IMR-90 (cell line): Measurements from ENCODE around the gene ZNF420. TPM values are rescaled to one million over a fixed set of nuclear protein-coding genes. Genes with fewer than 3 reads are reported as not detected.
"Not testable (repeated sequence)": the region's sequence is repeated elsewhere in the genome, so short reads cannot be mapped to it uniquely, and the experiment has no call there.

Source experiments
- ATAC-seq: fragments of 200-7000 bp; cut with Tn5 transposase; 2 replicates; pipeline ENCODE4 v1.9.1; 2020; ENCODE audit warnings: low read depth, mild to moderate bottlenecking, moderate library complexity
- BruUV-seq: library from RNA; stranded (reverse); fragments of 400-500 nt; replicated peaks from 2 replicates; lab custom pipeline; 2021; lab: Mats Ljungman, UMichigan
- CTCF ChIA-PET: fragments of 300-600 bp; formaldehyde crosslinking; extraction: SDS; loops from one replicate; lab custom pipeline; 2021; ENCODE audit warnings: antibody characterized with exemption; lab: Yijun Ruan, JAX
- POLR2A ChIA-PET: fragments of 300-600 bp; sonication (Branson Sonifier 250); formaldehyde crosslinking; loops from one replicate; lab custom pipeline; 2022; ENCODE audit warnings: antibody characterized with exemption; ENCODE audit not compliant: unreplicated experiment; lab: Charles Lee
- DNase-seq: peaks from one replicate; pipeline ENCODE4 v3.0.0; 2013
- H2AFZ ChIP-seq: replicated peaks from 2 replicates; pipeline ENCODE3; 2013; ENCODE audit warnings: low read length, mild to moderate bottlenecking; ENCODE audit not compliant: poor library complexity
- H2AK5ac ChIP-seq: 2 replicates; pipeline ENCODE4 v1.6.1; 2013; ENCODE audit warnings: low read depth, low read length, inconsistent platforms
- H2AK9ac ChIP-seq: replicated peaks from 2 replicates; pipeline ENCODE3; 2013; ENCODE audit warnings: mild to moderate bottlenecking, low read depth, low read length, moderate library complexity; ENCODE audit not compliant: poor library complexity
- H2BK120ac ChIP-seq: 2 replicates; pipeline ENCODE4 v1.6.1; 2013; ENCODE audit warnings: low read depth, low read length, inconsistent platforms
- H2BK15ac ChIP-seq: 3 replicates; pipeline ENCODE4 v1.6.1; 2013; ENCODE audit warnings: low read depth, low read length, inconsistent platforms
- H2BK20ac ChIP-seq: 2 replicates; pipeline ENCODE4 v1.6.1; 2013; ENCODE audit warnings: low read depth, mild to moderate bottlenecking, inconsistent platforms, low read length, moderate library complexity
- H2BK5ac ChIP-seq: 2 replicates; pipeline ENCODE4 v1.6.1; 2013; ENCODE audit warnings: mild to moderate bottlenecking, low read depth, low read length, inconsistent platforms; ENCODE audit not compliant: poor library complexity, severe bottlenecking
- H3K14ac ChIP-seq: replicated peaks from 2 replicates; pipeline ENCODE4 v1.6.1; 2013; ENCODE audit warnings: low read depth, low read length, inconsistent platforms
- H3K18ac ChIP-seq: 2 replicates; pipeline ENCODE4 v1.6.1; 2013; ENCODE audit warnings: low read depth, low read length, control low read depth
- H3K23ac ChIP-seq: 2 replicates; pipeline ENCODE4 v1.6.1; 2013; ENCODE audit warnings: low read depth, low read length, inconsistent platforms
- H3K27ac ChIP-seq: 2 replicates; pipeline ENCODE4 v1.5.1; 2013; ENCODE audit warnings: mild to moderate bottlenecking, control low read depth, low read length; ENCODE audit not compliant: insufficient read depth
- H3K27me3 ChIP-seq: 2 replicates; pipeline ENCODE4 v1.6.1; 2013; ENCODE audit warnings: low read length; ENCODE audit not compliant: control insufficient read depth, insufficient read depth
- H3K36me3 ChIP-seq: 2 replicates; pipeline ENCODE4 v1.6.1; 2013; ENCODE audit warnings: low read length, mixed read lengths; ENCODE audit not compliant: control insufficient read depth, insufficient read depth
- H3K4ac ChIP-seq: 2 replicates; pipeline ENCODE4 v1.6.1; 2013; ENCODE audit warnings: low read depth, low read length, inconsistent platforms
- H3K4me1 ChIP-seq: 2 replicates; pipeline ENCODE4 v1.6.1; 2013; ENCODE audit warnings: low read length, mixed read lengths; ENCODE audit not compliant: control insufficient read depth, insufficient read depth
- H3K4me2 ChIP-seq: 2 replicates; pipeline ENCODE4 v1.6.1; 2013; ENCODE audit warnings: low read depth, mild to moderate bottlenecking, control low read depth, low read length, moderate library complexity
- H3K4me3 ChIP-seq: 2 replicates; pipeline ENCODE4 v1.5.1; 2013; ENCODE audit warnings: low read depth, mild to moderate bottlenecking, control low read depth, low read length, moderate library complexity; ENCODE audit not compliant: insufficient read depth
- H3K56ac ChIP-seq: 2 replicates; pipeline ENCODE4 v1.6.1; 2013; ENCODE audit warnings: low read length, inconsistent platforms; ENCODE audit not compliant: insufficient read depth; ENCODE audit errors: extremely low read depth
- H3K79me1 ChIP-seq, 2 experiments: 2 replicates each; pipeline ENCODE4 v1.6.1; 2013; ENCODE audit warnings: low read length in 2 of 2, inconsistent platforms in 1 of 2, low read depth in 1 of 2
- H3K9ac ChIP-seq: 2 replicates; pipeline ENCODE4 v1.6.1; 2013; ENCODE audit warnings: low read depth, low read length, control low read depth
- H3K9me1 ChIP-seq: 2 replicates; pipeline ENCODE4 v1.6.1; 2013; ENCODE audit warnings: low read length, inconsistent platforms; ENCODE audit not compliant: insufficient read depth
- H3K9me3 ChIP-seq: 2 replicates; pipeline ENCODE4 v1.6.1; 2013; ENCODE audit warnings: low read length; ENCODE audit not compliant: control insufficient read depth, insufficient read depth
- H4K20me1 ChIP-seq: 2 replicates; pipeline ENCODE4 v1.6.1; 2013; ENCODE audit warnings: low read length, inconsistent platforms; ENCODE audit not compliant: insufficient read depth
- H4K5ac ChIP-seq: 2 replicates; pipeline ENCODE4 v1.6.1; 2013; ENCODE audit warnings: mild to moderate bottlenecking, low read depth, low read length, control low read depth
- H4K8ac ChIP-seq, 2 experiments: 2 replicates each; pipeline ENCODE4 v1.6.1; 2013; ENCODE audit warnings: low read depth in 2 of 2, low read length in 2 of 2, control low read depth in 1 of 2, inconsistent platforms in 1 of 2
- H4K91ac ChIP-seq: 2 replicates; pipeline ENCODE4 v1.6.1; 2013; ENCODE audit warnings: low read depth, low read length, inconsistent platforms; ENCODE audit not compliant: insufficient read depth
- WGBS, 2 experiments: methylation state at CpG; one replicate each; pipeline versions ENCODE4 v1.1.5 to v1.1.7; 2013; ENCODE audit warnings: missing lambda C conversion rate in 2 of 2; ENCODE audit not compliant: insufficient read length in 1 of 2; ENCODE audit errors: extremely low coverage in 2 of 2; 5-methylcytosine and 5-hydroxymethylcytosine counted together
- dilution Hi-C: fragments of 300-500 bp; cut with HindIII; formaldehyde crosslinking; loops from one replicate; pipeline ENCODE4 v1.14.3; 2018; ENCODE audit warnings: low sequenced_read_pairs; ENCODE audit not compliant: unreplicated experiment
- in situ Hi-C: fragments of 300-500 bp; cut with MboI; formaldehyde crosslinking; loops from 3 replicates; pipeline ENCODE4 v1.14.3; 2019; ENCODE audit warnings: low sequenced_read_pairs, inconsistent platforms, mixed read lengths
- intact Hi-C: fragments of 100-400 bp; cut with micrococcal nuclease; formaldehyde crosslinking; loops from 2 replicates; pipeline ENCODE4 v1.10.0; 2022
- polyA plus RNA-seq, 3 experiments: library from polyadenylated mRNA; depleted of rRNA; stranded (reverse); fragments of >200 nt; gene quantifications; 2 replicates each; pipeline ENCODE4 v1.2.3, GENCODE V29; 2012; ENCODE audit warnings: low replicate concordance in 1 of 3
- total RNA-seq: library from RNA; depleted of rRNA; stranded (reverse); fragments of >200 nt; gene quantifications from 2 replicates; pipeline ENCODE4 v1.2.3, GENCODE V29; 2012

The ZNF420 gene
- total and polyA plus RNA-seq, 2 of the 4 experiments (the other 2 are of a cell fraction), result 1.5 to 11.7 TPM

- H3K4me1 ChIP-seq, H2BK15ac ChIP-seq, H2AK9ac ChIP-seq, H2BK5ac ChIP-seq, H3K9ac ChIP-seq, H3K4me3 ChIP-seq, H3K9me1 ChIP-seq, H3K23ac ChIP-seq, H4K91ac ChIP-seq, H3K4me2 ChIP-seq, H3K9me3 ChIP-seq, H3K14ac ChIP-seq, dilution Hi-C loops, H3K4ac ChIP-seq, H2AFZ ChIP-seq, H3K27me3 ChIP-seq, H2BK120ac ChIP-seq, H4K8ac ChIP-seq, ATAC-seq, H3K18ac ChIP-seq, H3K27ac ChIP-seq, H4K5ac ChIP-seq, POLR2A ChIA-PET, H2AK5ac ChIP-seq, BruUV-seq, in situ Hi-C loops, H2BK20ac ChIP-seq, H3K36me3 ChIP-seq, H4K20me1 ChIP-seq, H3K56ac ChIP-seq, CTCF ChIA-PET, DNase-seq: not testable (repeated sequence)
- intact Hi-C loops, result loop anchor here (10.0 kb wide), 1 partner anchor 302 kb away; the partner anchor contains the start of gene ZNF850
- peaks cover 14 to 17% of the 10 kb centered on the region in 2 experiments for H3K79me1 ChIP-seq
- no CpG with 5 or more reads among the region's 4 CpGs for WGBS, 2 experiments
Observed at GRCh38 chr19:37076524-37076923, 1.7 kb upstream of the ZNF420 start.
